Left ventricle myocardium inferior (tissue), 1 donor: ENCODE measurements around the gene XYLT1. TPM values are rescaled to one million over a fixed set of nuclear protein-coding genes. Genes with fewer than 3 reads are reported as not detected.
A peak's percentile ranks its signal among the peaks of the same experiment; 100 is the strongest.

ENCODE experiments used
- DNase-seq: peaks from one replicate; pipeline ENCODE4 v3.0.0-alpha.2; 2020
- H3K27ac ChIP-seq: fragments of 200-600 bp; replicated peaks from 2 replicates; pipeline ENCODE4 v1.8.0; 2021
- H3K27me3 ChIP-seq: fragments of 200-600 bp; 2 replicates; pipeline ENCODE4 v1.8.0; 2021; ENCODE audit warnings: low read depth
- H3K36me3 ChIP-seq: fragments of 200-600 bp; 2 replicates; pipeline ENCODE4 v1.8.0; 2021
- H3K4me1 ChIP-seq: fragments of 200-600 bp; 2 replicates; pipeline ENCODE4 v1.8.0; 2021
- H3K4me3 ChIP-seq: fragments of 200-600 bp; 2 replicates; pipeline ENCODE4 v1.8.0; 2021; ENCODE audit warnings: mild to moderate bottlenecking, moderate library complexity
- H3K9me3 ChIP-seq: fragments of 200-600 bp; replicated peaks from 2 replicates; pipeline ENCODE4 v1.8.0; 2021
- CTCF ChIP-seq: fragments of 200-600 bp; IDR thresholded peaks from 2 replicates; pipeline ENCODE4 v1.8.0; 2021; ENCODE audit warnings: antibody characterized with exemption, mild to moderate bottlenecking, borderline replicate concordance
- intact Hi-C: fragments of 100-400 bp; cut with micrococcal nuclease; formaldehyde crosslinking; loops from one replicate; pipeline ENCODE4 v1.11.0; 2022
- total RNA-seq: library from RNA; stranded (reverse); fragmentation: NEBNext Ultra II Directional; extraction: Animal tissue kit (Norgen Biotek cat#: 25700); gene quantifications from one replicate; pipeline ENCODE4 v1.2.1, GENCODE V29; 2021
- donor health status: DM: no; HTN: yes; CAD: no; lungs with severe emphysema.

XYLT1 gene
- total RNA-seq, 1 donor from 2014 or later = 1.4 TPM

- H3K9me3 ChIP-seq = peaks cover 7% of the 10 kb centered on the region
- H3K4me3 ChIP-seq = no peak overlapping the region
- no peaks in the 10 kb centered on the region for H3K36me3 ChIP-seq
- H3K27me3 ChIP-seq = no peaks in the 10 kb centered on the region
- no peak for TF ChIP-seq CTCF
- no peak overlapping the region for H3K27ac ChIP-seq
- no peak for DNase-seq
- peaks cover 10% of the 10 kb centered on the region for H3K4me1 ChIP-seq
- intact Hi-C loops = no loop called here
Observed at GRCh38 chr16:17409894-17410293, 60.9 kb downstream of the XYLT1 start.

- DNase-seq = no peak
- intact Hi-C loops = no loop called here
- H3K9me3 ChIP-seq = peaks cover 7% of the 10 kb centered on the region
- TF ChIP-seq CTCF = no peak
- H3K4me3 ChIP-seq = no peak overlapping the region
- H3K36me3 ChIP-seq = no peaks in the 10 kb centered on the region
- peaks cover 16% of the 10 kb centered on the region for H3K4me1 ChIP-seq
- H3K27me3 ChIP-seq = no peaks in the 10 kb centered on the region
- no peak overlapping the region for H3K27ac ChIP-seq
Observed at GRCh38 chr16:17408955-17409441, 61.8 kb downstream of the XYLT1 start.

DNA sequence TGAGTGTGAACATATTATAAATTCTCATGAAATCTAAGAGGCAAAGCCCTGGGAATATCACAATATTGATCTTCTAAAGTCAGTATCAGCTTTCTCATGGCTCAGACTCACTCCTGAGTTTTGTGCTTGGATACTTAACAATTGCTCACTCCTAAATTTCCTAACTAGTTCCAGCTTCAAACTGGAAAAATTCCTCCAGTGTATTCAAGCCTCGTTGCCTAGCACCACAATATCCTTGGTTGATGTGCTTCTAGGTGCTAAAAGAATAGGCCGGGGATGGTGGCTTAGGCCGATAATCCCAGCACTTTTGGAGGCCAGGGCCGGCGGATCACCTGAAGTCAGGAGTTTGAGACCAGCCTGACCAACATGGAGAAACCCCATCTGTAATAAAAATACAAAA is 62.5 kb downstream of the XYLT1 start:
- H3K36me3 ChIP-seq = no peaks in the 10 kb centered on the region
- TF ChIP-seq CTCF = no peak
- peaks cover 16% of the 10 kb centered on the region for H3K4me1 ChIP-seq
- H3K27ac ChIP-seq = no peak overlapping the region
- DNase-seq = no peak
- no peaks in the 10 kb centered on the region for H3K27me3 ChIP-seq
- H3K4me3 ChIP-seq = no peak overlapping the region
- H3K9me3 ChIP-seq = peaks cover 7% of the 10 kb centered on the region
- intact Hi-C loops = no loop called here

DNA sequence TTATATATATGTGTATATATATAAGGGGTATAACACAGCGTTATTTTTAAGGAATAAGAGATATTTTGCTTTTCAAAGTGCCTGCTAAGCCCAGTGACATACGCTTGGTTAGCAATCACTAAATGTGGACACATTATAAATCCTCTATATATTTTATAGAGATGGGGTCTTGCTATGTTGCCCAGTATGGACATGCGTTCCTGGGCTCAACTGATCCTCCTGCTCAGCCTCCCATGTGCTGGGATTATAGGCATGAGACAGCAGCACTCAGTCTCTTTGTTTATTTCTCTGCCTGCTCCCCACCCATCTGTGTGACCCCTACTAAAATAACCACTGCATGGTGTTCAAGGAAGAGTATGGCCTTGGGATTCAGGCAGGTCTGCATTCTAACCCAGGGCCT is 63.4 kb downstream of the XYLT1 start:
- H3K27ac ChIP-seq = peak overlapping the region; percentile 71
- no peaks in the 10 kb centered on the region for H3K36me3 ChIP-seq
- no peak overlapping the region for H3K4me3 ChIP-seq
- TF ChIP-seq CTCF = no peak
- peaks cover 7% of the 10 kb centered on the region for H3K9me3 ChIP-seq
- intact Hi-C loops = no loop called here
- peaks cover 16% of the 10 kb centered on the region for H3K4me1 ChIP-seq
- DNase-seq = no peak
- H3K27me3 ChIP-seq = no peaks in the 10 kb centered on the region

DNA sequence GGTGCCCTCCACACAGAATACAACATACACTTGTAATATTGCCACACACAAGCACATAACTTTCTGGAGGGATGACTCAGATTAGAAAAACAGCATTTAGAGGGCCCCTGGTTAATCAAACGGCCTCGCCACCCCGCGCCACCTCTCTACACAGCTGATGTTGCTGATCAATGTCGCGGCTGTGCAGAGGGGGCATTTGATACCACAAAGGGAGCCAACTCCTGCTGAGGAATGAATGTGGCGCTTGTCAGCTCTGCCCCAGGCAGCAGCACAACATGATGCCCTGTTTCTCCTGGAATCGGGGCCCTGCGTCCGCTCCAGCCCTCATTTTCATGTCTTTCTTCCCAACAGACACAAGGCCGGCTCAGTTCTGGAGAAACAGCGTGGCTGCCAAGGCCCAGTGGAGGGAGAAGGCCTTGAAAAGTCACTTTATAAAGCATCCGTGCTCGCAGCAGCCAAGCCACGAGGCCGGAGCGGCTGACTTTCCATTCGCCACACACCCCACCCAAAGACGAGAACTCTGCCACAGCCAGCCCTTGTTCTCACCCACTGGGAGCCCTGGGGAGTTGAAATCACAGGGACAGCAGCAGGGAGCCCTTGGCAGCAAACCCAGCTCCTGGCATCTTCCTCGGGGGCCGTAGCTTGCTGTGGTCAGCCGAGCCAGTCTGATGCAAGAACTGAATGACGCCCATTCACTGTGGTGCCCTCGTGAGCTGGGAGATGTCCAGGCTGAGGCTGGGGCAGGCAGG is 65.6 kb downstream of the XYLT1 start:
- no peaks in the 10 kb centered on the region for H3K27me3 ChIP-seq
- peak; percentile 61 for DNase-seq
- intact Hi-C loops = no loop called here
- peaks cover 7% of the 10 kb centered on the region for H3K9me3 ChIP-seq
- no peaks in the 10 kb centered on the region for H3K36me3 ChIP-seq
- TF ChIP-seq CTCF = no peak
- peaks cover 16% of the 10 kb centered on the region for H3K4me1 ChIP-seq
- H3K4me3 ChIP-seq = no peak overlapping the region
- peak overlapping the region; percentile 71 for H3K27ac ChIP-seq
